K562 (cell line): ENCODE results near the gene EXOC4. TPM values are rescaled to one million over a fixed set of nuclear protein-coding genes. Genes with fewer than 3 reads are reported as not detected.

ENCODE experiments used
- ATAC-seq: fragments of 200-7000 bp; cut with Tn5 transposase; 3 replicates; pipeline ENCODE4 v1.9.1; 2020; ENCODE audit warnings: moderate library complexity
- BruUV-seq: library from RNA; stranded (reverse); fragments of 400-500 nt; replicated peaks from 2 replicates; lab custom pipeline; 2021; lab: Mats Ljungman, UMichigan
- CTCF ChIA-PET: fragments of 300-600 bp; formaldehyde crosslinking; extraction: SDS; loops from one replicate; lab custom pipeline; 2021; ENCODE audit warnings: low intra/inter-chr PET ratio; lab: Yijun Ruan, JAX
- POLR2A ChIA-PET: fragments of 300-600, 350-650 bp; sonication (Branson Sonifier 250); formaldehyde crosslinking; extraction: SDS; loops from one replicate; lab custom pipeline; 2021; ENCODE audit warnings: antibody characterized with exemption, inconsistent platforms; lab: Yijun Ruan, JAX
- DNase-seq, 4 experiments: peaks; one replicate each; pipeline versions ENCODE4 v3.0.0 to v3.0.0-alpha.2; 2011 to 2018; ENCODE audit warnings: low spot score in 3 of 4, mixed read lengths in 3 of 4; ENCODE audit errors: extremely low read depth in 1 of 4
- FAIRE-seq: peaks from 2 replicates; lab custom pipeline; 2011; peaks lifted over from hg19 to GRCh38; lab: Jason Lieb, UNC
- H2AFZ ChIP-seq: 2 replicates; pipeline ENCODE4 v1.6.0; 2011; ENCODE audit warnings: low read depth, low read length, control low read depth, inconsistent platforms
- H3K27ac ChIP-seq: fragments of 200-600 bp; 3 replicates; pipeline ENCODE4 v1.8.0; 2011; ENCODE audit warnings: low read depth, mild to moderate bottlenecking, control low read depth, inconsistent platforms, low read length, moderate library complexity, mixed read lengths; ENCODE audit errors: extremely low read depth
- H3K27me3 ChIP-seq, 2 experiments: fragments of 300-600 bp in 1 of 2; 2 replicates in 1 of 2; 3 replicates in 1 of 2; pipeline versions ENCODE4 v1.6.0 to v1.8.0; 2011; ENCODE audit warnings: inconsistent platforms in 2 of 2, low read length in 2 of 2, mild to moderate bottlenecking in 1 of 2, mixed read lengths in 1 of 2, moderate library complexity in 1 of 2; ENCODE audit not compliant: control insufficient read depth in 2 of 2, insufficient read depth in 2 of 2
- H3K36me3 ChIP-seq: fragments of 300-600 bp; 3 replicates; pipeline ENCODE4 v1.8.0; 2011; ENCODE audit warnings: mild to moderate bottlenecking, low read length, inconsistent platforms; ENCODE audit not compliant: control insufficient read depth, insufficient read depth
- H3K4me1 ChIP-seq, 2 experiments: fragments of 200-600 bp in 1 of 2; replicated peaks in 1 of 2; 2 replicates in 1 of 2; 3 replicates in 1 of 2; pipeline versions ENCODE4 v1.5.1 to v1.8.0; 2011; ENCODE audit warnings: inconsistent platforms in 2 of 2, low read length in 2 of 2, mild to moderate bottlenecking in 1 of 2, mixed read lengths in 1 of 2, moderate library complexity in 1 of 2; ENCODE audit not compliant: control insufficient read depth in 2 of 2, insufficient read depth in 2 of 2
- H3K4me2 ChIP-seq: 2 replicates; pipeline ENCODE4 v1.6.1; 2011; ENCODE audit warnings: low read length, control low read depth, inconsistent platforms, mixed read lengths; ENCODE audit not compliant: insufficient read depth
- H3K4me3 ChIP-seq: fragments of 200-600 bp; sonication (generic), shearing (Covaris generic); 2 replicates; pipeline ENCODE4 v1.5.1; 2016; ENCODE audit warnings: control low read depth, inconsistent platforms
- H3K79me2 ChIP-seq: fragments of 200-600 bp; 3 replicates; pipeline ENCODE4 v1.8.0; 2011; ENCODE audit warnings: low read length, inconsistent platforms; ENCODE audit not compliant: control insufficient read depth, insufficient read depth
- H3K9ac ChIP-seq, 2 experiments: 2 replicates each; pipeline versions ENCODE4 v1.6.0 to v1.6.1; 2011; ENCODE audit warnings: low read depth in 2 of 2, low read length in 2 of 2, control low read depth in 1 of 2, inconsistent platforms in 1 of 2, mild to moderate bottlenecking in 1 of 2, mixed read lengths in 1 of 2; ENCODE audit not compliant: insufficient read depth in 1 of 2
- H3K9me1 ChIP-seq: one replicate; pipeline ENCODE4 v1.6.0; 2011; ENCODE audit warnings: inconsistent platforms, mild to moderate bottlenecking, low read length, moderate library complexity; ENCODE audit not compliant: control insufficient read depth, insufficient read depth
- H3K9me3 ChIP-seq: replicated peaks from 2 replicates; pipeline ENCODE4 v1.5.1; 2011; ENCODE audit warnings: low read depth, low read length, inconsistent platforms; ENCODE audit not compliant: control insufficient read depth, insufficient read depth
- H4K20me1 ChIP-seq: replicated peaks from 2 replicates; pipeline ENCODE4 v1.6.1; 2011; ENCODE audit warnings: low read length, inconsistent platforms, mixed read lengths; ENCODE audit not compliant: control insufficient read depth, insufficient read depth
- NFIC ChIP-seq: fragments of 450-650 bp; IDR thresholded peaks from 2 replicates; pipeline ENCODE4 v1.6.1; 2017; ENCODE audit warnings: mild to moderate bottlenecking, inconsistent platforms
- ZBED1 ChIP-seq: IDR thresholded peaks from 2 replicates; pipeline ENCODE4 v1.6.1; 2014
- ZC3H8 ChIP-seq: fragments of 450-650 bp; IDR thresholded peaks from 2 replicates; pipeline ENCODE4 v1.6.1; 2017
- WGBS: fragments of 100-300 bp; shearing (Covaris generic); methylation state at CpG from one replicate; pipeline ENCODE4 v1.1.6; 2016; ENCODE audit warnings: low coverage, mixed read lengths; ENCODE audit not compliant: insufficient coverage; ENCODE audit errors: missing lambda C conversion rate; 5-methylcytosine and 5-hydroxymethylcytosine counted together
- in situ Hi-C: fragments of 300-500 bp; cut with MboI; formaldehyde crosslinking; loops from 4 replicates; pipeline ENCODE4 v1.15.0; 2018; ENCODE audit warnings: inconsistent platforms, mixed read lengths
- intact Hi-C: fragments of 100-400 bp; cut with micrococcal nuclease; formaldehyde crosslinking; loops from 2 replicates; pipeline ENCODE4 v1.14.2; 2022
- polyA plus RNA-seq, 8 experiments: library from polyadenylated mRNA; depleted of rRNA in 4 of 8; stranded (reverse) in 5 of 8; unstranded in 3 of 8; fragments of >200 nt; fragmentation: Nextera tagmentation in 2 of 8; fragmentation: Illumina TruSeq in 1 of 8; extraction: Ambion mirVana in 2 of 8; extraction: Trizol in 1 of 8; gene quantifications; 2 replicates each; pipeline versions ENCODE4 v1.2.1 to v1.2.3, GENCODE V29; 2011 to 2014; ENCODE audit warnings: inconsistent platforms in 1 of 8, missing spikeins in 1 of 8
- total RNA-seq, 7 experiments: library from RNA; depleted of rRNA in 6 of 7; stranded (reverse); fragments of >200 nt in 6 of 7; fragmentation: Illumina TruSeq in 2 of 7; extraction: Trizol in 2 of 7; gene quantifications; 2 replicates each; pipeline versions ENCODE4 v1.2.1 to v1.2.3, GENCODE V29; 2011 to 2021; ENCODE audit warnings: low replicate concordance in 1 of 7
- TF ChIP-seq, protein P1 (sequence below): fragments of 450-650 bp; conservative IDR thresholded peaks from 2 replicates; pipeline ENCODE4 v1.6.1; 2016; ENCODE audit warnings: missing genetic modification characterization, low read depth, mild to moderate bottlenecking, control low read depth, missing compliant biosample characterization

EXOC4 gene
- total and polyA plus RNA-seq, 9 of the 15 experiments (the other 6 are each of a cell fraction or from before 2014, with no cell fraction given) = 18.5 to 73.1 (median 46.6) TPM

DNA sequence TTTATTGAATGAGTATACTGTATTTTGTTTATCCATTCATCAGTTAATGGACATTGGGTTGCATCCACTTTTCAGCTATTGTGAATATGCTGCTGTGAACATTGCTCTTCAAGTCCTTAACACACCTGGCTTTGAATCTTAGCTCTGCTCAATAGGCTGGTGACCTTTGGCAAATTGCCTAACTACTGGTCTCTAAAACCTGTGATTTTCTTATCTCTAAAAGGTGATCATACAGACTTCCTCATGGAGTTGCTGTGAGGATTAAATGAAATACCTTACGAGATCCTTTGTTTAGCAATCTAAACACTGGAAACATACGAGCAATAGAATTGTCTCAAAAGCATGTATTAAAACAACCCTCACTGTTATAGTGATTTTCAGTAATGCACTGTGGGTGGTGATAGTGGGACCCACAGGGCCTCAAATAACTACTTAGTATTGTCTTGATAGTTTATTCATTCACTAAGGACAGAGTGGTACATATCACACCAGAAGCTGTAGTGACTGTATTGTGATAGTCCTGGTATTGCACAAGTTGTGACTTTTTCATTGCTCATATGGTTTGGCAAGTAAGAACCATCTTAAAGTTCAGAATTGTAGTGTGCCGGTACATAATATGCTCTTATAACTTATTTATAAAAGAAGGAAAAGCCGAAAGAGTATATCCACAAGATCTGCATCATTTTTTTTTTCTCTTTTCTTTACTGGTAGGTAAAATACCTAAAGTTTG, 257.6 kb downstream of the EXOC4 start:
- in situ Hi-C loops (no loop called here), intact Hi-C loops (no loop called here)
- H3K4me1 ChIP-seq = no peaks in the 10 kb centered on the region; a peak in 1 of 5 replicates
- H3K9me3 ChIP-seq = no peaks in the 10 kb centered on the region
- CTCF ChIA-PET = no interaction called here
- no TSS peak for BruUV-seq
- no peaks in the 10 kb centered on the region for H4K20me1 ChIP-seq
- POLR2A ChIA-PET = no interaction called here
- WGBS = 74% methylated on average over 4 of the region's 4 CpGs
- H3K9ac ChIP-seq = no peak overlapping the region
- H3K9me1 ChIP-seq = no peaks in the 10 kb centered on the region
- H2AFZ ChIP-seq = no peak overlapping the region
- TF ChIP-seq, protein P1, sequence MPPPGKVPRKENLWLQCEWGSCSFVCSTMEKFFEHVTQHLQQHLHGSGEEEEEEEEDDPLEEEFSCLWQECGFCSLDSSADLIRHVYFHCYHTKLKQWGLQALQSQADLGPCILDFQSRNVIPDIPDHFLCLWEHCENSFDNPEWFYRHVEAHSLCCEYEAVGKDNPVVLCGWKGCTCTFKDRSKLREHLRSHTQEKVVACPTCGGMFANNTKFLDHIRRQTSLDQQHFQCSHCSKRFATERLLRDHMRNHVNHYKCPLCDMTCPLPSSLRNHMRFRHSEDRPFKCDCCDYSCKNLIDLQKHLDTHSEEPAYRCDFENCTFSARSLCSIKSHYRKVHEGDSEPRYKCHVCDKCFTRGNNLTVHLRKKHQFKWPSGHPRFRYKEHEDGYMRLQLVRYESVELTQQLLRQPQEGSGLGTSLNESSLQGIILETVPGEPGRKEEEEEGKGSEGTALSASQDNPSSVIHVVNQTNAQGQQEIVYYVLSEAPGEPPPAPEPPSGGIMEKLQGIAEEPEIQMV = no peak
- TF ChIP-seq NFIC = peak; percentile 34; the same call in 1 of the 2 replicates
- TF ChIP-seq ZC3H8 = no peak
- no peak for TF ChIP-seq ZBED1
- FAIRE-seq (no peak), ATAC-seq (no peak), DNase-seq (no peak)
- no peak overlapping the region for H3K27ac ChIP-seq
- no peaks in the 10 kb centered on the region for H3K36me3 ChIP-seq
- H3K4me2 ChIP-seq = no peak overlapping the region
- H3K4me3 ChIP-seq = no peak overlapping the region
- H3K79me2 ChIP-seq = no peaks in the 10 kb centered on the region
- no peaks in the 10 kb centered on the region for H3K27me3 ChIP-seq
